Measurements from ENCODE around the gene VIL1. TPM values are rescaled to one million over a fixed set of nuclear protein-coding genes. Genes with fewer than 3 reads are reported as not detected.

Gene VIL1
- total RNA-seq, 2 donors from 2014 or later, result not detected

DNA sequence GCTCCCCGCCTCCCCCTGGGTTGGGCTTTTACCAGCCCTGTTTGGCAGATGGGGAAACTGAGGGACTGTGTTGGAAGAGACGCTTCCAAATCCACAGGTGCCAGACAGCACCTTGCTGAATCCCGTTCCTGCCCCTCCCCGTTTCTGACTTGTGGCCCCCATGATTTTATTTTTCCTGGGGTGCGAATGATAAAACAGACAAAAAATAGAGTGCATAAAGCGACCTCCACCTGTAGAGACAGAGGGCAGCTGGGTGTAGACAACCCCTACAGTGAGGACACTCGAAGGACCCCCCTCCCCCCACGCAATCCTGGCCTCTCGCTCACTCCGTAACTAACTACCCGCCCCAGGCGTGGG lies 21.5 kb upstream of the VIL1 start:
- Mint-ChIP-seq H3K27ac (peak overlapping the region; percentile 79), H3K4me3 (peak overlapping the region; percentile 89 to 90), H3K27me3 (ENCODE audit: low read depth) (peaks cover 15% of the 10 kb centered on the region), H3K4me1 (ENCODE audit: low read depth) (peaks cover 40% of the 10 kb centered on the region), H3K36me3 (ENCODE audit: insufficient read depth in 2 of 2) (peaks cover 0 to 2% of the 10 kb centered on the region in 2 donors), H3K9me3 (no peaks in the 10 kb centered on the region)
- ATAC-seq (replicated peaks in 1 of 2) (no peak), DNase-seq (no peak)

DNA sequence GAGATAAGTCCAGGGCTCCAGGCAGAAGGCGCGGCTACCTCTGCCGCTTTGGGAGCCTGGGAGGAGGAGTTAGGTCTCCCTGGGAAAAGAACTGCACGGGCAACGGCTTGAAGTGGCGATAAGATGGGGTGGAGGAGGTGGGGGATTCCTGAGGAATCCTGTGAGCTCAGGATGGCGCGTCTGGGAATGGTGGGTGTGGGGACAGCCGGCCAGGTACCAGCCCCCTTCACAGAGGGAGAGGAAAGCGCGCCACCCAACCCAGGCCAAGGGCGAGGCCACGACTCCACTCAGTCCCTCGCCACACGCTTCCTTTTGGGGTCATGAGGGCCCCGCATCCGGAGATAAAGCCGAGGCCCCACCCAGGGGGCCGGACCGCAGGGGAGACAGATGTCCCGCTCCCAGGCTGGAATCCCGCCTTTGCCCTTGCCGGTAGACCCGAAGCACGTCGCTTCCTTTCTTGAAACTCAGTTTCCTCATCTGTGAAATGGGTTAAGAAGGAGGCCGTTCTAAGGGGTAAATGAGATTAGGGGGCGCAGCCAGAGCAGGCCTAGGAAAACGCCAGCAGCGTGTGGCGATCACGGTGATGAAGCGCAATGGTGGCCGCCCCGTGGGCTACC lies 21.0 kb upstream of the VIL1 start:
- H3K4me1 Mint-ChIP-seq (ENCODE audit: low read depth), result peaks cover 40% of the 10 kb centered on the region
- H3K9me3 Mint-ChIP-seq, result no peaks in the 10 kb centered on the region
- H3K4me3 Mint-ChIP-seq, result peak overlapping the region; percentile 89 to 90
- H3K27me3 Mint-ChIP-seq (ENCODE audit: low read depth), result peaks cover 15% of the 10 kb centered on the region
- peak; percentile 62 to 69 for DNase-seq
- peaks cover 0 to 2% of the 10 kb centered on the region in 2 donors for H3K36me3 Mint-ChIP-seq (ENCODE audit: insufficient read depth in 2 of 2)
- peak overlapping the region; percentile 79 for H3K27ac Mint-ChIP-seq
- ATAC-seq (replicated peaks in 1 of 2), result peak in 1 of 2 donors; percentile 12

DNA sequence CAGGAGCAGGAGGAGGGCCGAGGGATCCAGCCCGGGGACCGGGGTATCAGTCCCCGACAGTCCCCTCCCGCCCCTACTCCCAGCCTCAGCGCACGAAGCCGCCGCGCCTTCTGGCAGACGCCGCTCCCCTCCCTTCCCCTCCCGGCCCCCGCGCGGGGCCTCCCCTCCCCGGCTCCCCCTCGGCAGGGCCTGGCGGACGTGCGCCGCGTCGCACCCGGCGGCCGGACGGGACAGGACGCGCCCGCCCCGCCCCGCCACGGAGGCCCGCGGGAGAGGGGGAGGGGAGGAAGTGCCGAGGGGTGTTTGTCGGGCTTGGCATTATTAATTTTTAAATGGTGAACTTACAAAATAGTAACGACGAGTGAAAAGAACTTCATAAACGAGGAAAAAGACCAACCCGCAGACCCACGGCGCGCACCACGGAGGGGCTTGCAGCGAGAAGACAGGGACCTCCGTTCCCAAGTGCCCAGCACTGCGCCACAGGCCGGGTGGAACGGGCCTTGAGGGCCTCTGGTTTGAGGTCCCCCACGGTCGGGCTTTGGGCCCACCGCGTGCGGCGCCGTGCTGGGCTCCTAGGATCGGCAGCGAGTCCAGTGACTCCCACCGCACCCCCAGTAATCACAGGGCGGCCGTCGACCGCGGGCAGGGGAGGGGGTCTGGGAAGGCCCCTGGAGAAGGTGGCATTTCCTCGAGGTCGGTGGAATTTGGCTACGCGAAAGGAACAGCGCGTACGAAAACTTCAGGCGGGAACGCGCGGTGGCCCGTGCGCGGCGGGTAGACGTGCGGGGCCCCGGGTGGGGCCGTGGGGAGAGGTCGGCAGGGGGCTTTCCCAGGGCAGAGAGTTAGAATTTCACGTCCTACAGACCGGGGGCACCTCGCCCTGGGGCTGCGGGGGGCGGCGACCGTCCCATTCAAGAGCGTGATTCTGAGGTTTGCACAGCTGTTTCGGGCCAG lies 20.2 kb upstream of the VIL1 start:
- peak overlapping the region; percentile 89 to 90 for H3K4me3 Mint-ChIP-seq
- no peaks in the 10 kb centered on the region for H3K9me3 Mint-ChIP-seq
- H3K27me3 Mint-ChIP-seq (ENCODE audit: low read depth), result peaks cover 15% of the 10 kb centered on the region
- H3K27ac Mint-ChIP-seq, result peak overlapping the region; percentile 79
- peak; percentile 66 to 79 for DNase-seq
- H3K4me1 Mint-ChIP-seq (ENCODE audit: low read depth), result peaks cover 43% of the 10 kb centered on the region
- H3K36me3 Mint-ChIP-seq (ENCODE audit: insufficient read depth in 2 of 2), result peaks cover 0 to 2% of the 10 kb centered on the region in 2 donors
- peak; percentile 14 to 25 for ATAC-seq (replicated peaks in 1 of 2)

DNA sequence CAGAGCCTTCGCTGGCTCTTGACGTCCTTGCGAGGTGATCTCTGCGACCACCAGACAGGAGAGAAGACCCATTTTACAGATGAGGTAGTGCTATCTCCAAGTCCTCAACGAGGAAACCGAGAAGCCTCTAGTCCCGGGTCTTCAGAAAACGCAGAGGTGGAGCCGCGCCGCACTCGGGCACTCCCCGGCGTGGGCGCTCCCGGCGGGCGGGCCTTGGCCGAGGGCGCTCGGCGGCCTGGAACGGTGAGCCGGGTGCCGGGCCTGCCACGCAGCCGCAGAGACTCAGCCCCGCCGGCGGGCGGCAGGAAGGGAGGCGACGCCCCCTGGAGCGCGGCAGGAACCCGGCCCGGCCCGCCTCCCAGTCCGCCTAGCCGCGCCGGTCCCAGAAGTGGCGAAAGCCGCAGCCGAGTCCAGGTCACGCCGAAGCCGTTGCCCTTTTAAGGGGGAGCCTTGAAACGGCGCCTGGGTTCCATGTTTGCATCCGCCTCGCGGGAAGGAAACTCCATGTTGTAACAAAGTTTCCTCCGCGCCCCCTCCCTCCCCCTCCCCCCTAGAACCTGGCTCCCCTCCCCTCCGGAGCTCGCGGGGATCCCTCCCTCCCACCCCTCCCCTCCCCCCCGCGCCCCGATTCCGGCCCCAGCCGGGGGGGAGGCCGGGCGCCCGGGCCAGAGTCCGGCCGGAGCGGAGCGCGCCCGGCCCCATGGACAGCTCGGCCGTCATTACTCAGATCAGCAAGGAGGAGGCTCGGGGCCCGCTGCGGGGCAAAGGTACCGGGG lies 19.3 kb upstream of the VIL1 start, which contains the start of gene CTDSP1:
CTDSP1 (plus strand) TSS at position 478 of the 776 bp plus-strand sequence; CDS start at position 701, 223 bp downstream.
- peaks cover 0 to 2% of the 10 kb centered on the region in 2 donors for H3K36me3 Mint-ChIP-seq (ENCODE audit: insufficient read depth in 2 of 2)
- H3K27me3 Mint-ChIP-seq (ENCODE audit: low read depth), result peaks cover 15% of the 10 kb centered on the region
- H3K27ac Mint-ChIP-seq, result peak within 1 kb of the TSS; percentile 87
- peak within 1 kb of the TSS; percentile 90 to 92 for H3K4me3 Mint-ChIP-seq
- peak; percentile 92 to 94 for DNase-seq
- no peaks in the 10 kb centered on the region for H3K9me3 Mint-ChIP-seq
- peak; percentile 52 to 59 for ATAC-seq (replicated peaks in 1 of 2)
- peaks cover 45% of the 10 kb centered on the region for H3K4me1 Mint-ChIP-seq (ENCODE audit: low read depth)

DNA sequence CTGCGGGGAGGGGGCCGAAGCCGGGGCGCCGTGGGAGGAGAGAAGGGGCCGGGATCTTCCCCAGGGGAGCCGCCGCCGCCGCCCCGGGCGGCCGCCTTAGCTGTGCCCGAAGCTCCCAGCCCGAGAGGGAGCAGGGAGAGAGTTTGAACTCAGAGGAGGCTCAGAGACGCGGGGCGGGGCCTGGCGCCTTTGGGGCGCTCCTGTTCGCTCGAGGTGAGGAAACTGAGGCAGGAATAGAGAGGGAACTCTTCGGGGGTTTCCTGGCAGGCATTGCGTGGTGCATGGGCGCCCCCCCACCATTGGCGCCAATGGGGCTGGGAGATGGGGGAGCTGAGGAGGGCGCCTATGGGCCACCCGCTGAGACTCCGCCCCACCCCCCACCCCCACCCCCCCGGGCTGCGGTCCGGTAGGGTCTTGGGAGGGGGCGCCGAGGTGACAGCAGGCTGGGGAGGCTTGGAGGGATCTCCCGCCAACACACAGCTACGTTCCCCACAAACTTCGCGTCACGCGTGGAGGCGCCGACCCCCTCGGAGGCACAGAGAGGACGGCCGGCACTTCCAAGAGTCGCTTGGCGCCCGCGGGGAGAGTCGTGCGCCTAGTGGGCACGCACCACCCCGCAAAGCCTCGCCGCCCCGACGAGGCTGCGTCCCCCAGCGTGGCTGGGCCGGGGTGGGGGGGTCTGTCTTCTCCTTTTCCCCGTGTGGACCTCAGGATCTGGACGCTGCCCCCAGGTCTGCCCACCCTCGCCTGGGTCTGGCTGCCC lies 18.6 kb upstream of the VIL1 start:
- ATAC-seq (replicated peaks in 1 of 2) (peak in 1 of 2 donors; percentile 1), DNase-seq (peak; percentile 40 to 43)
- peaks cover 0 to 2% of the 10 kb centered on the region in 2 donors for H3K36me3 Mint-ChIP-seq (ENCODE audit: insufficient read depth in 2 of 2)
- H3K4me1 Mint-ChIP-seq (ENCODE audit: low read depth), result peaks cover 51% of the 10 kb centered on the region
- H3K9me3 Mint-ChIP-seq, result no peaks in the 10 kb centered on the region
- peak overlapping the region; percentile 87 for H3K27ac Mint-ChIP-seq
- H3K27me3 Mint-ChIP-seq (ENCODE audit: low read depth), result peaks cover 15% of the 10 kb centered on the region
- peak overlapping the region; percentile 90 to 92 for H3K4me3 Mint-ChIP-seq

DNA sequence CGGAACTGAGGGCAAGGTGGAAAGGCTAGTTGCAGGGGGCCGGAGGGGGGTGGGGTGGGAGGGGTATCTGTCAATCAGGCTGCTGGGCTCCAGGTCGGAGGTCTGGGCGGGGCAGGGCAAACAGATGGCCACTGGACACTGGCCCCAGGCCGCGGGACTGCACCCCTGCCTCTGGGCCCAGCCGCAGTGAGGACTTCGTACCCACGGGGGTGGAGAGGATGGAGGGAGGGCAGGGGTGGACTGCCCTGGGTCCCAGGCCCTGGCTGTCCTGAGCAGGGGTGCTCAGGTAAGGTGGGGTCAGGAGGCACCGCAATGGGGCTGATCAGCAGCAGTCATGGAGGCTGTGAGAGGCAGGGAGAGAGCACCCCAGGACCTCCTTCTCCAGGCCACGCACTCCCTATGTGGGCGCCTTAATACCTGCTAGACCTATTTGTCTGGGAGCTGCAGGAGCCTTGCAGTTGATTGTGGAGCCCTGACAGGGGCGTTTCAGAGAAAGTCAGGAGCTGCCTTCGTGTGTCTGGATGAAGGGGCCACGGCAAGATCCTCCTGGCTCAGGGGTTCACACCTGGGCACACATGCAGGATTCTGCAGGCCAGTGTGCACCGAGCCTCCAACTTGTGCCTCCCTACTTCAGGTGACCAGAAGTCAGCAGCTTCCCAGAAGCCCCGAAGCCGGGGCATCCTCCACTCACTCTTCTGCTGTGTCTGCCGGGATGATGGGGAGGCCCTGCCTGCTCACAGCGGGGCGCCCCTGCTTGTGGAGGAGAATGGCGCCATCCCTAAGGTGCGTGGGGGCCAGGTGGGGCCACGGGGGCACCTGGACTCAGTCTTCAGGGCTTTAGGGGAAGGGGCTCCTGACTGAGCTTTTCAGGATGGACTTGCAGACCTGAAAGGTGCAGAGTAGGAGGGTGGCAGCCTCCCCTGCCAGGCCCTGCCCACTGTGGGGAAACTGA lies 17.7 kb upstream of the VIL1 start:
- DNase-seq, result no peak
- ATAC-seq (replicated peaks in 1 of 2), result no peak
- Mint-ChIP-seq H3K27me3 (ENCODE audit: low read depth) (peaks cover 15% of the 10 kb centered on the region), H3K4me3 (peak overlapping the region; percentile 72 to 90), H3K27ac (no peak overlapping the region), H3K9me3 (no peaks in the 10 kb centered on the region), H3K36me3 (ENCODE audit: insufficient read depth in 2 of 2) (peaks cover 0 to 2% of the 10 kb centered on the region in 2 donors), H3K4me1 (ENCODE audit: low read depth) (peaks cover 53% of the 10 kb centered on the region)

DNA sequence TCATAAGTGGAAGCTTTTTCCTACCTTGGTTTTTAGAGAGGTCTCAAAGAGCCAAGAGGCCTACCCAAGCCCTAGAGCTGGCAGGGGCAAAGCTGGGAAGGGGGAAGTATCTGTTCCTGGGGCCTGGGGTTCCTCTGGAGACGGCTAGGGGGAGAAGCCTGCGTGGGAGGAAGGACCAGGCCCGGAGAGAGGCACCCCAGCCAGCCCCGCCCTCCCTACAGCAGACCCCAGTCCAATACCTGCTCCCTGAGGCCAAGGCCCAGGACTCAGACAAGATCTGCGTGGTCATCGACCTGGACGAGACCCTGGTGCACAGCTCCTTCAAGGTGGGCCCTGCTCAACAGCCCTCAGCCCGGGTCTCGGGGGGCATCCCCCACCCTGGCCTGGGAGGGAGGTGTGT lies 17.0 kb upstream of the VIL1 start:
- Mint-ChIP-seq H3K36me3 (ENCODE audit: insufficient read depth in 2 of 2) (no peaks in the 10 kb centered on the region), H3K27ac (no peak overlapping the region), H3K4me1 (ENCODE audit: low read depth) (peaks cover 51% of the 10 kb centered on the region), H3K9me3 (no peaks in the 10 kb centered on the region), H3K4me3 (peak overlapping the region; percentile 72 to 90), H3K27me3 (ENCODE audit: low read depth) (peaks cover 12% of the 10 kb centered on the region)
- ATAC-seq (replicated peaks in 1 of 2) (no peak), DNase-seq (no peak)

DNA sequence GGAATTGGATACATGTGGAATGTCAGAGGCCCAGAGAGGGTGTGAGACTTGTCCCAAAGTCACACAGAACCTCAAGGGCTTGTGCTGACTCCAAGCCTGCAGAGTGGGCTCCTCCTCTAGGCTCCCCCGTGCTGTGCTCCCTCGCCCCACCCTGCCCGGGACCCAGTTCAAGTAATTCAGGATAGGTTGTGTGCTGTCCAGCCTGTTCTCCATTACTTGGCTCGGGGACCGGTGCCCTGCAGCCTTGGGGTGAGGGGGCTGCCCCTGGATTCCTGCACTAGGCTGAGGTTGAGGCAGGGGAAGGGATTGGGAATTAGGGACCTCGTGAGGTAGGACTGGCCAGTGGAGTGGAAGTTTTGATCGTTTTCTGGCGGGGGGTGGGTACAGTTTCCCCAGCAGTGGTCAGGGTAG lies 16.4 kb upstream of the VIL1 start:
- Mint-ChIP-seq H3K9me3 (no peaks in the 10 kb centered on the region), H3K36me3 (ENCODE audit: insufficient read depth in 2 of 2) (no peaks in the 10 kb centered on the region), H3K27ac (no peak overlapping the region), H3K4me3 (no peak overlapping the region), H3K4me1 (ENCODE audit: low read depth) (peaks cover 51% of the 10 kb centered on the region), H3K27me3 (ENCODE audit: low read depth) (peaks cover 6% of the 10 kb centered on the region)
- no peak for DNase-seq
- no peak for ATAC-seq (replicated peaks in 1 of 2)

DNA sequence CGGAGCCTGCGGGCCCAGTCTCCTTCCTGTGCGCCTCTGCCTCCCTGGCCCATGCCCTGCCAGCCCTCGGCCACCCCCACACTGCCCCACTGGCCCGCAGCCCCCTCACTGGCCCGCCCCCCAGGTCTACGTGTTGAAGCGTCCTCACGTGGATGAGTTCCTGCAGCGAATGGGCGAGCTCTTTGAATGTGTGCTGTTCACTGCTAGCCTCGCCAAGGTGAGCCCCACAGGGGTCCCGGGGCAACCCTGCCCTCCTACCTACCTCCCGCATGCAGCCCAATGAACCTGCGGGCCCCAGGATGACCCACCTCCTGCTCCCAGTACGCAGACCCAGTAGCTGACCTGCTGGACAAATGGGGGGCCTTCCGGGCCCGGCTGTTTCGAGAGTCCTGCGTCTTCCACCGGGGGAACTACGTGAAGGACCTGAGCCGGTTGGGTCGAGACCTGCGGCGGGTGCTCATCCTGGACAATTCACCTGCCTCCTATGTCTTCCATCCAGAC lies 16.0 kb upstream of the VIL1 start:
- Mint-ChIP-seq H3K27ac (no peak overlapping the region), H3K9me3 (no peaks in the 10 kb centered on the region), H3K27me3 (ENCODE audit: low read depth) (peaks cover 6% of the 10 kb centered on the region), H3K4me3 (no peak overlapping the region), H3K4me1 (ENCODE audit: low read depth) (peaks cover 51% of the 10 kb centered on the region), H3K36me3 (ENCODE audit: insufficient read depth in 2 of 2) (no peaks in the 10 kb centered on the region)
- DNase-seq (no peak), ATAC-seq (replicated peaks in 1 of 2) (no peak)

DNA sequence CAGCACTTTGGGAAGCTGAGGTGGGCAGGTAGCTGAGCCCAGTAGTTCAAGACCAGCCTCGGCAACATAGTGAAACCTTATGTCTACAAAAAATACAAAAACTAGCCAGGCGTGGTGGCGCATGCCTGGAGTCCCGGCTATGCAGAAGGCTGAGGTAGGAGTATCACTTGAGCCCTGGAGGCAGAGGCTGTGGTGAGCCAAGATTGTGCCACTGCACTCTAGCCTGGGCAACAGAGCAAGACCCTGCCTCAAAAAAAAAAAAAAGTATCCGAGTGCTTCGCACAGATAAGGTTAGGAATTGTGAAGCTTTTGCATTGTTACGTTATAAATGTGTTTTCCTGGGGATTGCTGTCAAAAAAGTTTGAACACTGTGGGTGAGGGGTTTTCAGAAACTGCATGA lies 15.1 kb upstream of the VIL1 start:
- no peak for ATAC-seq (replicated peaks in 1 of 2)
- Mint-ChIP-seq H3K27ac (no peak overlapping the region), H3K4me3 (no peak overlapping the region), H3K9me3 (no peaks in the 10 kb centered on the region), H3K4me1 (ENCODE audit: low read depth) (peaks cover 54% of the 10 kb centered on the region), H3K36me3 (ENCODE audit: insufficient read depth in 2 of 2) (no peaks in the 10 kb centered on the region), H3K27me3 (ENCODE audit: low read depth) (peaks cover 8% of the 10 kb centered on the region)
- no peak for DNase-seq

DNA sequence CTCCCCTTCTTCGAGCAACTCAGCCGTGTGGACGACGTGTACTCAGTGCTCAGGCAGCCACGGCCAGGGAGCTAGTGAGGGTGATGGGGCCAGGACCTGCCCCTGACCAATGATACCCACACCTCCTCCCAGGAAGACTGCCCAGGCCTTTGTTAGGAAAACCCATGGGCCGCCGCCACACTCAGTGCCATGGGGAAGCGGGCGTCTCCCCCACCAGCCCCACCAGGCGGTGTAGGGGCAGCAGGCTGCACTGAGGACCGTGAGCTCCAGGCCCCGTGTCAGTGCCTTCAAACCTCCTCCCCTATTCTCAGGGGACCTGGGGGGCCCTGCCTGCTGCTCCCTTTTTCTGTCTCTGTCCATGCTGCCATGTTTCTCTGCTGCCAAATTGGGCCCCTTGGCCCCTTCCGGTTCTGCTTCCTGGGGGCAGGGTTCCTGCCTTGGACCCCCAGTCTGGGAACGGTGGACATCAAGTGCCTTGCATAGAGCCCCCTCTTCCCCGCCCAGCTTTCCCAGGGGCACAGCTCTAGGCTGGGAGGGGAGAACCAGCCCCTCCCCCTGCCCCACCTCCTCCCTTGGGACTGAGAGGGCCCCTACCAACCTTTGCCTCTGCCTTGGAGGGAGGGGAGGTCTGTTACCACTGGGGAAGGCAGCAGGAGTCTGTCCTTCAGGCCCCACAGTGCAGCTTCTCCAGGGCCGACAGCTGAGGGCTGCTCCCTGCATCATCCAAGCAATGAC lies 14.4 kb upstream of the VIL1 start:
- Mint-ChIP-seq H3K9me3 (no peaks in the 10 kb centered on the region), H3K36me3 (ENCODE audit: insufficient read depth in 2 of 2) (no peaks in the 10 kb centered on the region), H3K27me3 (ENCODE audit: low read depth) (peaks cover 8% of the 10 kb centered on the region), H3K4me1 (ENCODE audit: low read depth) (peaks cover 54% of the 10 kb centered on the region), H3K27ac (no peak overlapping the region), H3K4me3 (peak overlapping the region in 1 of 2 donors; percentile 25)
- ATAC-seq (replicated peaks in 1 of 2), result no peak
- no peak for DNase-seq
